Eye (tissue), 1 donor: ENCODE results near the gene UNC93B1.

ENCODE experiments used
- DNase-seq: peaks from one replicate; pipeline ENCODE4 v3.0.0-alpha.2; 2015

The UNC93B1 gene

DNA sequence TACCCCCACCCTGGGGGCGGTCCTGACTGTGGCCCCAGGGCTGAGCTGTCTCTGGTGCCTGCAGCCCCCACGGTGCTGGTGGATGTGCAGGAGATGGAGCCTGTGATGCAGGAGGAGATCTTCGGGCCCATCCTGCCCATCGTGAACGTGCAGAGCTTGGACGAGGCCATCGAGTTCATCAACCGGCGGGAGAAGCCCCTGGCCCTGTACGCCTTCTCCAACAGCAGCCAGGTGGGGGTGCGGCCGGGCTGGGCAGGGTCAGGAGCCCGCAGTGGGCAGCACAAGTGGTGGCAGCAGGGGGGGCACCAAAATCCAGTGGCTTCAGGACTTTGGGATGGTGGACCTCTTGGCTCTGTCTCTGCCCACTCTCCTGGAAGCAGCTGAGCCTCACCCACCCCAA is 18.6 kb upstream of the UNC93B1 start:
- DNase-seq, result no peak

DNA sequence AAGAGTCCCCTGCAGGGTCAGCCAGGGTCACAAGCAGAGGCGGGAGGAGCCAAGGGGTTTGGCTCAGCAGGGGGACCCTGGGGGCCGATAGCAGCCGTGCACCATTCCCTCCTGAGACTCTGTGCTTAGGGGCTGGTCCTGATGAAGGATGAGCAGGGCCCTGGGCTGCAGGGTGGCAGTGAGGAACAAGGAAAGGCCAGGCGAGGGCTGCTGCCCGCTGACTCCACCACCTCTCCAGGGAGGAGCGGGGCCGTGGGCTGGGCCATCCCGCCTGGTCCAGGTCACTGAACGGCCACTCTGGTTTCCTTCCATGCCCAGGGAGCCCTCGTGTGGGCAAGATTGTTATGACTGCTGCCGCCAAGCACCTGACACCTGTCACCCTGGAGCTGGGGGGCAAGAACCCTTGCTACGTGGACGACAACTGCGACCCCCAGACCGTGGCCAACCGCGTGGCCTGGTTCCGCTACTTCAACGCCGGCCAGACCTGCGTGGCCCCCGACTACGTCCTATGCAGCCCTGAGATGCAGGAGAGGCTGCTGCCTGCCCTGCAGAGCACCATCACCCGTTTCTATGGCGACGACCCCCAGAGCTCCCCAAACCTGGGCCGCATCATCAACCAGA is 17.4 kb upstream of the UNC93B1 start:
- peak; percentile 53 for DNase-seq

DNA sequence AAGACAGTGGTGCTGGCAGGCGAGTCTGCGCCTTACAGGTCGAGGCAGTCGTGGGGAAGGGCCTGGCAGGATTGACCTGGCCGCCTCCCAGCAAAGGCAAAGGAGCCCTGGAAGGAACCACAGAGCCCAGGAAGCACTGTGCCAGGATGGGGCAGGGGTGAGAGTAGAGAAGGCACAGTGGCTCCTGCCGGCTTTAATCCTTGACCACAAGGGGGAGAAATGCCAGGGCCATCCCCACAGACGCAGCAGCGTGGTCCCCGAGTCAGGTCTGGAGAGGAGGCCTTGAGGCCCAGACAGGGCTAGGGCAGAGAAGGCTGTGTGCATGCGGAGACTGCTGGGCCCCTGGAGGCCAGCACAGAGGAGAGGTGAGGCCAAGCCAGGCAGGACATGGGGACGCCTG is 16.7 kb upstream of the UNC93B1 start:
- no peak for DNase-seq

DNA sequence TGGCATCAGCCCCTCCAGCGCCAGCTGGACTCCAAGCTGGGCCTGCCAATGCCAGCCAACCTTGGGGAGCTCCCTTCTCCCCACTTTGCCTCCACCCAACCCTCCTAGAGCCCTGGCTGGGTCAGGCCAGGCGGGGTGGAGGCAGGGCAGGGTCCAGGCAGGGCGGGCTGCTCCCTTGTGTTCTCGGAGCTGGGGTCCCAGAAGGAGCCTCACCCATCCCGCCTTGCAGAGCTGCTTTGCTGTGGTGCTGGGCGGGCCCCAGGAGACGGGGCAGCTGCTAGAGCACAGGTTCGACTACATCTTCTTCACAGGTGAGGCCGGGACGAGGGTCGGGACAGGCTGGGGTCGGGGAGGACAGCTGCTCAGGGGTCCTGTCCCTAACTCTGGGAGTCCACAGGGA is 15.6 kb upstream of the UNC93B1 start:
- DNase-seq, result no peak

DNA sequence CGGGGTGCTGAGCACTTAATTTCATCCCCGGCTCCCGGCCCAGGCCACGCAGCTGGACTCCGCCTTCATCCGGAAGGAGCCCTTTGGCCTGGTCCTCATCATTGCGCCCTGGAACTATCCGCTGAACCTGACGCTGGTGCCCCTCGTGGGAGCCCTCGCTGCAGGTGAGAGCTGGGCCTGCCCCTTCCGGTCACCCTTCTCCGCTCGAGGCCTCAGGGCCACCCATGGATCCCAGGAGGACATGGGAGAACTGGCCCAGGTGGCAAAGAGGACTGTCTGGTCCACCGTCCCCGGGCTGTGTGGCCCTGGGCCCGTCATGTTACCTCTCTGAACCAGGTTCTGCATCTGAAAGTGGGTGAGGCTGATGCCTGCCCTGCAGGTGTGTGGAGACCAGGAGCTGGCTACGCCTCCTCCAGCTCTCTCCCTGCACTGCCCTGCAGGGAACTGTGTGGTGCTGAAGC is 14.9 kb upstream of the UNC93B1 start:
- no peak for DNase-seq

DNA sequence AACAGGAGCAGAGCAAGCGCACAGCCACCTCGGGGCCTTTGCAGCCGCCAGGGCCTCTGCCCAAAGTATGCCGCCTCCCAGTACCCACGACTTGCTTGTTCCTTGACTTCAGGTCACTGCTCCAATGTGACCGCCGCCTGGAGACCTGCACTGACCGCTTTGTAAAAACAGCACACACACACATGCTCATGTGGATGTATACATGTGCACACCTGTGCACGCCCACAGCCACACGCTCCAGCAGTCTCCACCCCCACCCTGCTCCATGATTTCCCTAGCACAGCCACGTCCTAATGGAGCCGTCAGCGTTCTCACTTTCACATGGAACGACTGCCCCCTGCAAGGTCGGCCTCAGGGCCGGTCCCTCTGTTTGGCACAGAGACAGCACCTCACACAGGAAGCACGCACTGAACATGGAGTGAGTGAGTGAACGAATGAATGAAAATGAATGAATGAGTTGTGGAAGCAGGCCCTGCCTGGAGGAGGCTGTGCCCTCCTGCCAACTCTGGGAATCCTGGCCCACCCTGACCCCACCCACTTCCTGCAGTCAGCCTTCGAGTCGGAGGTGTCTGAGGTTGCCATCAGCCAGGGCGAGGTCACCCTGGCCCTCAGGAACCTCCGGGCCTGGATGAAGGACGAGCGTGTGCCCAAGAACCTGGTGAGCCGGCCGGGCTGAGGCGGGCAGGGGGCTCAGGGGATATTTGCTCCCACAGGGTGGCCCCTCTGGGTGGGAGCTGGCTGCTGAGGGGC is 14.3 kb upstream of the UNC93B1 start:
- no peak for DNase-seq

DNA sequence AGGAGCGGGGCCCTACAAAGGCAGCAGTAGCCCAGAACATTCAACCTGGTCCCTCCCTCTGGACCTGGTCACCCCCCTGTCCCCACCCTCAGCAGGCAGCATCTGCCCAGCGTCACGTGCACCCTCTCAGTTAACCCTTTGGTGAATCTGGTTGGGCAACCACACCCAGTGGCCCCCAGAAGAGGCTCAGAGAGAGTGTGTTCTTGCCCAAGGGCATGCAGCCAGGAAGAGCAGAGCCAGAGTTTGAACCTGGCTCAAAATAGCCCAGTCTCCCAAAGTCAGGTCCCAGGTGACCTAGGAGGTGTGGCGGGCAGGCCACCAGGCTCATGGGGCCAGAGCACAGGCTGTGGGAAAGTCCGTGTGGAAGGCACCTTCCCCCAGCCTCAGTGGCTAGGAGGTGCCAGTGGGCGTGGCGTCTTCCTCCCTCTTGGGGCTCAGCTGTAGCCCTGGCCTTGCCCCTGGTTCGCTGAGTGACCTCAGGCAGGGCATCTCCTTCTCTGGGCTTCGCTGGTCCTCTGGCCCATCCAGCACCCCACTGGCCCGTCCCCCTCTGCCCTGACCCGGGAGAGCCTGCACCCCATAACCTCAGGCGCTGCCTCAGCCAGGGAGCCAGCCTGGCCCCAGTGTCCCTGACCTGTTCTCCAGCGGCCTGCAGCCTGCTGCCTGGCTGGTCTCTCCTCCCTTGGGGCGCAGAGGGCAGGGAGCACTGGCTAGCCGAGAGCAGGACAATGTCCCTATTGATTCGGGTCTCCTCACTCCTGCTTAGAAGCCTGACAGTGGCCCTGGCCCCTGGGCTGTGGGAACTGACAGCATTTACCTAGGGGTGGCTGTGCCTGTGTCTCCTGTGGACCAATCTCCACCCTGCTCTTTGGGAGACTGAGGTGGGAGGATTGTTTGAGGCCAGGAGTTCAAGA is 13.3 kb upstream of the UNC93B1 start:
- DNase-seq, result no peak

DNA sequence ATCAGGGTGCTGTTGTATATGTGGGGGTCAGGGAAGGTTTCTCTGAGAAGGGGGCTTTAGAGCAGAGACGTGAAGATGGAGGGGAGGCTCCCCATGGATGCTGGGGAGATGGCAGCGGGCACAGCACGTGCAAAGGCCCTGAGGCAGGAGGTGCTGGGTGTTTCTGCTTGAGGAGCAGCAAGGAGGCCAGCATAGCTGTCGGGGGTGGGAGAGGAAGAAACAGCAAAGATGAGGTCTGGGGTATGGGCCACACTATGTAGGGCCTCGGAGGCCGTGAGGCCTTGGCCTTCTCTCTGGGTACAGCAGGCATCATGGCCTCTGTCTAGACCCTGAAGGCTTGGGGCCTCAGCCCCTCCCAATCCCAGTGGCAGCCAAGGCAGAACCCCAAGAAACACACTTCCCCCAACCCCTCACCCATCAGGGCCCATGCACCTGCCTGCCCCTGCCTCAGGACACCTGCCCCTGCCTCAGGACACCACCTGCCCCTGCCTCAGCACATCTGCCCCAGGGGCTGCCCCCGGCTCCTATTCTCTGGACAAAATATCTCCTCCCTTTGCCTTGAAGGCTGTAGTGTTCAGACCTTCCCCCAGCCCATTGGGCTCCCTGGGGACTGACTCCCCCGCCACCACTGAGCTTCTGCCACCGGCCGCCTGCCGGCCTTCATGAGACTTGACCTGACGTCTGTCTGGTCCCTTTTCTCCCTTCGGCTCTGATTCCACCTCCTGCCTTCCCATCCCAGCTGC is 12.4 kb upstream of the UNC93B1 start:
- DNase-seq, result no peak

DNA sequence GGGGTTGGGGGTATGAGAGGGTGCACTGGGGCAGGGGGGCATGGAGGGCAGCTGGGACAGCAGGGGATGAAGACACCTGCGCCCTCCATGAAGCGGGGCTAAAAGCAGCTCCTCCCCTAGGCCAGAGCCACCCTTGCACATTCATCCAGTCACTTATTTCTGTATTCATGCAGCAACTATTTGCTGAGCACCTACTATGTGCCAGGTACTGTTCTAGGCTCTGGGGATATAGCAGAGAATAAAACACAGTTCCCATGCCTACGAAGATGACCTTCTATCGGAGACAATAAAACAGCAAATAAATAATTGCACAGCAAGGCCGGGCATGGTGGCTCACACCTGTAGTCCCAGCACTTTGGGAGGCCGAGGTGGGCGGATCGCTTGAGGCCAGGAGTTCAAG is 11.6 kb upstream of the UNC93B1 start:
- no peak for DNase-seq

DNA sequence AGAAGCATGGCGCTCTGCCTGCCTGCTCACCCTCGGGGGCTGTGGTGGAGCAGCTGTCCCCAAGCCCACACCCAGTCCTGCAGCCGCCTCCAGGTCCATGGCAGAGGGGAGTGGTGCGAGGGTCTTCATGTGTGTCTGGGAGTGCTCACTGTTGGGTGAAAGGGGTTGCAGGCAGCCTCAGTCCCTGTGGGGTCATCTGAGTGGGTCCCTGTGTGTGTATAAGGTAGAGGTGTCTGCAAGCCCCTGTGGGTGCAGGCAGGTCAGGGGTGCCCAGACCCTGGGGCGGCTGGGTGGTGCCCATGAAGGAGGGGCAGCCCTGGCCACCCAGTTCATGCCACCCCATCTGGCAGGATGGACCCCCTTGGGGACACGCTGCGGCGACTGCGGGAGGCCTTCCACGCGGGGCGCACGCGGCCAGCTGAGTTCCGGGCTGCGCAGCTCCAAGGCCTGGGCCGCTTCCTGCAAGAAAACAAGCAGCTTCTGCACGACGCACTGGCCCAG is 11.1 kb upstream of the UNC93B1 start:
- no peak for DNase-seq

DNA sequence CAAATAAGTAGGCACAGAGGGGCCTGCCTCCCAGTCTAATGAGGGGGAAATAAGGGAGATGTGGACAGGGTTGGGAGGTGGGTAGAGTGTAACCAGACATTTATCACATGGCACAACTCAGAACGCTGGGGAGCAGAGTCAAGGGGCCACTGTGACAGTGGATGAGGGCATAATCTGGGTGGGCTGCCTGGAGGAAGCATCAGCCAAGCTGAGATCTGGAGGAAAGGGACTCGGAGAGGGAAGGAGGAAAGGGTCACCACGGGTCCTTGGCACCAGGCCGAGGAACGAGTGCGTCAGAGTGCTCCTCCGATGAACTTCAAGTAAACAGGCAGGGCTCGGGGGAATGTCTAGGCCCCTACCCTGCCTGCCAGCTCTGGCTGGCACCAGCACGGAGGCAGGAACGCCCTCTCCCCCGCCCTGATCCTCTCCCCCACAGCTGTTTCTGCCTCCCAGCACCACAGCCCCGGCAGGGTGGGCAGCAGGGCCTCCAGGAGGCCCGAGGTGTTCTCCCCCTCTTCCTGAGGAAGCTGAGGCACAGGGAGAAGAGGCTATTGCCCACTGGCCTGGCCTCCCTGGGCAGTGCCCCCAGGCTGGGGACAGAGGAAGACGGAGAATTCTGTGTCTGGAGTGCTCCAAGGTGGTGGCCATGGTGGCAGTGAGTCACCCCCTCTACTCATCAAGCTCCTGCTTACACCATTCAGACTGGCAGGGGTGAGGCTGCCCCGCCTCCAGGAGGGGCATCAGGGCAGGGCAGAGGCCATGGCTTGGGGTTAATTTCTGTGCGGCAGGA is 10.5 kb upstream of the UNC93B1 start:
- no peak for DNase-seq

DNA sequence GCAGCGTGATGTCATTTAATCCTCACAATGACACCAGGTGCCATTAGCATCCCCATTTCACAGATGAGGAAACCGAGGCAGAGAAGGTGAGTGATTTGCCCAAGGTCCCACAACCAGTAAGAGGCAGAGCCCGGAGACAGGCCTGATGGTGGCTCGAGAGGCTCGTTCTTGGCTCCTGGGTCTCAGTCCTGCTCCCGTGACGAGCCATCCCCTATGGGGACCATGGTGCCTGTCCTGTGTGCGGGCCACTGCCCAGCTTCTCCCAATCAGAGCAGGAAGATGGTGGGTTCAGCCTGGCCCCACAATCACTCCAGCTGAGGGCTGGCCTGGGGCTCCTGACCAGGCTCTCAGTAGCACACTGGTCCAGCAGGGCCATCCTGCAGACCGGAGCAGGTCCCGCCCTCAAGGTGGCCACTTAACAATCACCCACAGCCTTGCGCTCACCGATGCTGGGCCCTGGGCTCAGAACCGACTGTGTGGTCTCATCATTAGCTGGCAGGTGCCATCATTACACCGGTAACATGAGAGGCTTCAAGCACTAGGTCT is 9.8 kb upstream of the UNC93B1 start:
- DNase-seq, result no peak

DNA sequence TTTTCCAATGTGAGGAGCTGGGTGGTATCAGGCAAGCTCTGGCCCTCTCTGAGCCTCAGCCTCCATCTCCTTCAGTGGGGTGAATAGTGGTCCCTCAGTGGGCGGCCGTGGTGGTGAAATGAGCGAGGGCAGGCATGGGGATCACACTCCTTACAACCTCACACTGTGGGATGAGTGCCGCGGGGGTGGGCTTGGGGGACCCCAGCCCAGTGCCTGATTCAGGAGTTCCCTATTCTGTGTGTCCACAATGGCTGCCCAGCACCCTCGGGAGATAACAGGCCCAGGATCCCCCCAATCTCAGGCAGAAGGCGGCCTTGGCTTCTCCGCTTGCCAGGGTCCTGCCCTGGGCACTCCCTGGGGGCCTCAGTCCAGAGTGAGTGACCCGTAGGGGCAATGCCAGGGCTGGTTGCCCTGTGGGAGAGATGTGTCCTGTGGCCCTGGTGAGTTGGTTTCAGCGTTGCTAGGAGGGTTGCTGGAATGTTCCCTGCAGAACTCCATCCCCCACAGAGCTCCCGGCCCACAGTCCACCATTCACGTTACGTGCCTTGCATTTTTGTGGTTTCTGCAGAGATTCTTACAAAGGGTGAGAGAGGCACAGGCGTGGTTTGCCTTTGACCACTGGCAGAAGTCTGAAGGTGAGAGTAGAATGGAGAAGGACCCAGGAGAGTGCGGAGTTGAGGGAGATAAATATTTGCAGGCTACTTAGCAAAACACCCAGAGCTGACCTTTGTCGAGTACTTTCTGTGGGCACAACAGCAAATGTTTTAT is 9.1 kb upstream of the UNC93B1 start:
- DNase-seq, result peak; percentile 52

DNA sequence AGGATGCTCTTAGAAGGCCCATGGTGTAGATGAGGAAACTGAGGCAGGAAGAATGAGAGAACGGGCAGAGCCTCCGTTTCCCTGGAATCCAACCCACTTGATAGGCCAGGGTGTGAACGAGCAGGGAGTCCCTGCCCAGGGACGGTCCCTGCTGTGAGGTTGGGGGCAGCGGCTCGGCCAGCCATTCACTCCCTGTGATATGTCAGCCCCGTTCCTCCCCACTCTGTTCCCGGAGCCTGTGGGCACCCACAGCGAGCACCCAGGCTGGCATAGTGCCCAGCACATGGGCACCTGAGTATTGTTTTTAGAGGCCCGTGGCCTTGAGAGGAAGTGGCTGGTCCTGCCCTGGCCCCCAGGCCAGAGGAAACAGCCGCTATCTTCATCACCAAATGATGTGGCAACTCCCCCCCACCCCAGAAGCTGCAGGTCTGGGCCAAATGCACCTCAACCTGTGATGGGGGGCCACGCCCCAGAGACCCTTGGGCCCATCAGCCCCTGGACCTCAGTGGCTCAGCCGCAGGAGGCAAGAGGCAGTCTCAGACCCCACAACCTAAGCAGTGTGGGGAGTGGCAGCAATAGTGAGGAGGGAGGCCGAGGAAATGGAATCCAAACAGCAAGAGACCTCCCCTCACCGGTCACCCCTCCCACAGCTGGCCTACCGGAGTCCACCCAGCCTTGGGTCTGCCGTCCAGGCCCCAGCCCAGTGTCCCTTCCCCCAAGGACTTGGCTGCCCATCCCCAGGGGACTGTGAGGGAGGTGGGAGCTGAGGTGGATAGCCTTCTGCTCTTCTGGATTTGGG is 8.3 kb upstream of the UNC93B1 start:
- DNase-seq, result no peak

DNA sequence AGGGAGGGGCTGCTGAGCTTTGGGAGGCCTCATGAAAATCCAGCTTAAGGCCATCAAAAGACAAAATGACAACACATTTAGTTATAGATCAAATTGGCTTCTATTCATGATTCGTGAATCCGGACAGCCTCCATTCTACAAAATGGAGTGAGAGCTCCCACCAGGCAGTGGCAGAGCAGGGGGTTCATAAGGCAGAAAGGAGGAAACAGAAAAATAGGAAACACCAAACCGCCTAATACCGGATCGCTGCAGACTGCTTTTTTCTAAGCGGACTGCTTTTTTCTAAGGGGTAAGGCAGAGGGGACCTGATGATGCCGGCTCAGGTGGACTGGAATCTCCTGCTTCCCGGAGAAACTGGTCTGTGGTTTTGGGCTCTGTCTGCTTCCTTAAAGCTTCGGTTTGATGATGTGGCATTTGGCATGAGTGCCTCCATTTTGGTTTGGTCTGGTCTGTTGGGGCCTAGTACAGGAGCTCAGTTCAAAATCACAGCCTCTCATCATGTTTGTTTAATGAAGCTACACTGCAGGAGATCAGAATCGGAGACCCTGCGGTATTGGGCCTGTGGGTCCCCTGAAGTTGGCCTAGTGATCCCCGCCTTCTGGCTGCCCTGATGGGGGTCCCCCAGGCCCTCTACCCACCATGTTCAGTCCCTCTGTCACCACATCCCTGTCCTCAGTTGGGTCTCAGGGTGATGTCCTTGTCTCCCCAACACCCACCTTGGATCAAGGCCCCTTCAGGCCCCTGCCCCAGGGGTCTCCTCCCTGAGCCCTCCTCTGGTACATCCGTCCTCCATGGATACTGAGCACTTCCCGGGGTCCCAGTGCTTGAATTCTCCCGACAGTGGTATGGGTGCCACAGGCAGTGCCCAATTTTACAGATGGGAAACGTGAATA is 7.4 kb upstream of the UNC93B1 start:
- DNase-seq, result no peak

DNA sequence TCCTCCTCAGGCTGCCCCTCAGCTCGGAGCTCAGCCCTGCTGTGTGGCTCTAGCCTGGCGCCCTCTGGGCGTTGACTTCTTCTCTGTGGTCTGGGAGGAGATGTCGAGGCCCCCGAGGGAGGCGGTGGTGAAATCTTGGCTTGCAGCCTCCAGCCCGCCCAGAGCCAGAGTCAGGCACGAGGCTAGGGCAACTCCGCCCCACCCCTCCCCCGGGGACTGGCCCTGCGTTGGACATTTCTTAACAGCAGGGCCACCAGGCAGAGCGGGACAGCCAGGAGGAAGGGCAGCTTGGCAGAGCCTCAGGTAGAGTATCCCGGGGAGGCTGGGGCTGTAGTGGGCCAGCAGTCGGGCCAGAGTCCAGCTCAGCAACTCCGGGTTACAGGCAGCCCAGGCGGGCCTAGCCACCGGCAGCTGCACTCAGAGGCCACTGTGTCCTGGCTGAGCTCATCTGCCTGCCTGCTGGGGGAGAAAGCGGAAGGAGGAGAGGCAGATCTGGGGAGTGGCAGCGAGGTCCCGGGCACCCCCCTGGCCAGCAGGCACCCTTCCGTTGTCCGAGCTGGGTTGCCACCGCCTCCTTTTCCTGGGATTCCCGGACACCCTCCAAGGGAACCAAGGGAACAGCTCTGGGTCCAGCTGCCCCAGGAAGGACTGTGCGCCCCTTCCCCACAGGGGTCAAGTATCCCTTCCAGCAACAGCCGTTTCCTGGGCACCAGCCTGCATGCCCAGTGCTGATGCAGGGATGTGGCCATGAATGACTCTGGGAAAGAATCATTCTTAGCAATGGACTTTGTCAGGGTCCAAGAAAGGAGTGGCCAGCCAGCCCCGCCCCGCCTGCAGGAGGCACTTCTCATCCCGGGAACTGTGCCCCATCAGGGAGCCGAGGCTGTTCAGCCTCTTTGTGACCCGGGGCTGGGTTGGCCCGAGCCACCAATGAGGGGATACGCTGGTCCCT is 6.5 kb upstream of the UNC93B1 start, which contains the start of gene ALDH3B1:
Gene ALDH3B1 (plus strand): TSS at position 238 of the 952 bp plus-strand sequence. CDS start 4,971 bp downstream, outside the sequence.
- peak; percentile 53 for DNase-seq

DNA sequence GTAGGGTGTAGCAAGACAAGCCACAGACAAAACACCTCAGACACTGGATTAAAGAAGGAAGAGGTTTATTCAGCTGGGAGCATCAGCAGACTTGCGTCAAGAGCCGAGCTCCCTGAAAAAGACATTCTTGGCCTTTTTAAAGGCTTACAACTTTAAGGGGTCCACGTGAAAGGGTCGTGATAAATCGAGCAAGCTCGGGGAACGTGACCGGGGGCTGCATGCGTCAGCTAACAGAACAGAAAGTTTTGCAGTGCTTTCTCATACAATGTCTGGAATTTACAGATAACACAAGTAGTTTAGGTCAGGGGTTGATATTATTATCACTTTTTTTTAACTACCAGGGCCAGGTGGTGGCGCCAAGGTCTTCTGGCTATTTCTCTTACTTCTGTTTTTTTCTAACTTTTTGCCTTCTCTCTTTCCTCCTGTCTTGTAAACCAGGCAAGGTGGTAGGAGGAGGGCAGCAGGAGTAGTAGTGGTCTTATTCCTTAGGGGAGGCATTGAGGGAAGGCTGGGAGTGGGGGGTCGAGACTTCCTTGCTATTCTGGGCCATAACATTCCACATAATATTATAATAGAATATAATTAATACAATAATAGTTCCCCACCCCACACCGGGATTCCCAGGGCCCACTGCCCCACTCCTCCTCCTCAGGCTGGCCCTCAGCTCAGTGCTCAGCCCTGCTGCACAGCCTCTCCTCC is 5.6 kb upstream of the UNC93B1 start:
- DNase-seq, result no peak
